NCI-H187 treated with DMSO at 0.1 percent for 48 hours (cell line): ENCODE measurements around the gene AVPI1.
"Not testable (repeated sequence)": the region's sequence is repeated elsewhere in the genome, so short reads cannot be mapped to it uniquely, and the experiment has no call there.

Experiments
- DNase-seq: peaks from one replicate; lab custom pipeline; 2025; lab: John Stamatoyannopoulos, UW

Gene AVPI1

DNA sequence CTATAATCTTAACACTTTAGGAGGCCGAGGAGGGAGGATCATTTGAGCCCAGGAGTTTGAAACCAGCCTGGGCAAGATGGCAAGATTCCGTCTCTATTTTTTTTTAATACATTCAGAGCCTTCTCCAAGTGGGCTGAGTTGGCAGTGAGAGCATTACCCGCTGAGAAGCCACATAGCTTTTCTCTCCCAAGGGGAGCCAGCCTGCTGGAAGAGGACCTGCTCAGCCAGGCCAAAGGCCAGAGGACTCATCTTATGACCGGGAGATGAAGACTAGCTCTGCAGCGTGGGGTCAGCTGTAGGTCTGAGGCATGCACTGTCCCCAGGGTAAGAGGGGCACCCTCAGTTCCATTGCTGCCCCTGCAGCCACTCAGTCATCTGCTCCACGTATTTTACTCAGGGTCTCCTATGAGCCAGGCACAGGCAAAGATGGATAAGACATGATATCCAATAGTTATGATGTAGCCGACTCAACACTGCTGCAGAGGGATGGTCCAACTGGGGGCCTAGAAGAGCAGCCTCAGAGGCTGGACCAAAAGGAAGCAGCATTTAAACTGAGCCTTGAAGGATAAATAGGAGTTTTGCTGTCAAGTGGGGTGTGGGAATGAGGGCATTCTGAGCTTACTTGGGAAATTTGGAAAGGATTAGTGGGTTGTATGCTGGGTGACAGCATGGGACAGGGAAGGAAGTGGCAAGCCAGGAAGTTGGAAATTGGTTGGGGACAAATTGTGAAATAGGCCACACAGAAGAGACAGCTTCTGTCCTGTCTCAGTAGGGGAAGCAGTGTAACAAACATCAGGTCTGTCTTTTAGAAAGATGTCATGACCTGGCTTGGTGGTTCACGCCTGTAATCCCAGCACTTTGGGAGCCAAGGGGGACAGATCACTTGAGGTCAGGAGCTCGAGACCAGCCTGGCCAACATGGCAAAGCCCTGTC, 24.9 kb upstream of the AVPI1 start:
- no peak for DNase-seq

DNA sequence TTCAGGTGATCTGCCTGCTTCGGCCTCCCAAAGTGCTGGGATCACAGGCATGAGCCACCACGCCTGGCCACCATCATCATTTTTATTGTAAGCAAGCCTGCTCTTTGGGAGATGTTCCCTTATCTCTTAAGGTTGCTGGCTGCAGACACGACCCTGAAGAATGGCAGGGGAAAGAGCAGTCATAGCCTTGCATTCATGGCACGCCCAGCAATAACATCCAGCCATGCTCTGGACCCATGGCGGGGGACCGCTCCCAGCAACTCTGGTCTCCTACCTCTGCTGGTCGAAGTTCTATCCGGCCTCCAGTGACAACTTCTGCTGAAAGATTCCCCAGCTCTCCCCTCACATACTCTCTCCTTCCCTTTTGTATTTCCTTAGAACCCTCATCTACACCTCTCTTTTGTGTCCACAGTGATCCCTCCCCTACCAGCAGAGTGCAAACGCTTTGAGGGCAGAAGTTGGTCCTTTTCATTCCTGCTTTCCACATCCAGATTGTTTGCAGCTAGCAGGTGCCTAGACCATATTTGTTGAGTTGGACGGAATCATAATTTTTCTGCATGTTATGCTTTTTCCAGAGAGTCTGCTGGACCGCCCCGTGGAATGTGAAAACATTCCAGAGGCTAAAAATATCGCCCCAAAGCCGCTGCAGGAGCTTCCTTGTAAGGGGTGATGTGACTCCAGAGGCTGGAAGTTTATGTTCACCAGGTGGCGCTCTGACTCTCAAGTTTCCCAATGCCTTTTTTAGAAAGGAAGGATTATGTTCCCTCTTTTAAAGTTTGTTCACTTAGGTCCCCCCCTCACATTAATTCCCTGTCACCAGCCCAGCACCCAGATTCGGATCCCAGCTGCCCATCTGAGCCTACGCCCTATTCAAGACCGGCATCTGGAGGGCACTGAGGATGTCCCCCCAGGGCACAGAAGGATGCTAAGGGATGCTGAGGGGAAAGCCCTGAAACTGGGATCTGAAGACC, 22.2 kb upstream of the AVPI1 start:
- DNase-seq: no peak

DNA sequence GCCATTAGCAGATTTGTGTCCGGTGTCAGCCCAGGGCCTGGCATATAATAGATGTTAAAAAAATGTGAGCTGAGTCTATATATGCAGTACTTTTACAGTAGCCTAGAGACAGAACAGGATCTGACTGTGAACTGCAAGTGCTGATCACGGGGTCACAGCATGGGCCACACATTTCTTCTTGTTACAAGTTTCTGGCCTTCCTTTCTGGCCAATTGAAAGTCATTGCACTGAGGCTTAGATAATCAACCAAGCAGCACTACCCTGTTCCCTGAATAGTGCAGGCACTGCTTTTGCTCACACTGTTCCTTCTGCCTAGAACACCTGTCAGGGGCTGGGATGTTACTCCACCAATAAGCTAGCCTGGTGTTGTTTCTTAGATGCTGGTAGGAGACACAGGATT, 21.1 kb upstream of the AVPI1 start:
- DNase-seq: no peak

DNA sequence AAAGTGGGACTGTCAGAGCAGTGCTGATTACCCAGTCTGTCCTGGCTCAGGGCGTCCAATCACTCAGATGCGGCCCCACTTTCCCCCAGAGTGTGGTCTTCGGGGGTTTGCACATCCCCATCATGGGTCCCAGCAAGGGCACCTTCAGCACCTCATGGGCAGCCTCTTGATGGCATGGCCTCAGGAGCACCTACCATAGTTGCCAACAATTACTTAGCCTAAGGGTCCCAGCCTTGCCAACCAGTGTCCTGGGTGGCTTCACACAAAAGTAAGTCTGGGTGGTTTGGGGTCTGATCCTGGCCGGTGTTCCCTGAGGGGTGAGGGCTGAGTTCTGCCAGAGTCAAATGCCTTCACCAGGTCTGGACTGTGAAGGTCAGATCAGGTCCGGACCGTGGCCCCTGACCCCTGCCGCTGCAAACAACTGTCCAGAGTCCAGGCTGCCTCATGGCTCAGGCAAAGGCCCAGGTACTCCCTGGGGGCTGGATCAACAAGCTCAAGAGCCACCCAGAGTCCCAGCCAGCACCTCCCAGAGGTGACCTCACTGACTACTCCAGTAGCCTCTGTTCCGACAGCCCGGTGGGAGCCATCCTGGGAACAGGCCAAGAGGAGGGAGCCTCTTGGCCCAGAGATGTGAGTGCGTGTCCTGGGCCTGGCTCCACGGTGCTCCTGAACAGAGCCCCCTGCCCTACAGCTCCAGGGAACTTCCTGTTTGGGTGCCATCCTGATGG, 20.3 kb upstream of the AVPI1 start:
- no peak for DNase-seq

DNA sequence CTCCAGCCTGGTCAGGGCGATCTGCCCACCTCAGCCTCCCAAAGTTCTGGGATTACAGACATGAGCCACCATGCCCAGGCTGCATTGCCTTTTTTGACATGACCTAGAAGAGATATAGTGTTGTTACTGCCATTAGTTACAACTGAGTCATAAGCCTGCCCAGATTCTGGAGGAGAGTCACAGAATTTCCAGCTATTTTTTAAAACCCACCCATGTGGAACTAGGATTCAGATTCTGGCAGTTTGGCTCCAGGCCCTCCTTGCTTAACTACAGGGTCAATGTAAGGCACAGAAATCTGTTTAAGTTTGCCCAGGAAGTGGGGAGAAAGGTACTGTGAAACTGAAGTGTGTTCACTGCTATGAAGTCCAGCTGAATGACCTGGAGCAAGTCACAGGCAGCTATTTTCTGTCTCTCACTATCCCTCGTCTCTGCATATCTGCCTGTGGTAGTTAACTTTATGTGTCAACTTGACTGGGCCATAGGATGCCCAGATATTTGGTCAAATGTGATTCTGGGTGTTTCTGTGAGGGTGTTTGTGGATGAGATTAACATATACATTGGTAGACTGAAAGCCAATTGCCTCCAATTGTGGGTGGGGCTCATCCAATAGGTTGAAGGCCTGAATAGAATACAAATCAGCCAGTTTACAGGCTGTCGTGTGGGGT, 18.1 kb upstream of the AVPI1 start:
- no peak for DNase-seq

DNA sequence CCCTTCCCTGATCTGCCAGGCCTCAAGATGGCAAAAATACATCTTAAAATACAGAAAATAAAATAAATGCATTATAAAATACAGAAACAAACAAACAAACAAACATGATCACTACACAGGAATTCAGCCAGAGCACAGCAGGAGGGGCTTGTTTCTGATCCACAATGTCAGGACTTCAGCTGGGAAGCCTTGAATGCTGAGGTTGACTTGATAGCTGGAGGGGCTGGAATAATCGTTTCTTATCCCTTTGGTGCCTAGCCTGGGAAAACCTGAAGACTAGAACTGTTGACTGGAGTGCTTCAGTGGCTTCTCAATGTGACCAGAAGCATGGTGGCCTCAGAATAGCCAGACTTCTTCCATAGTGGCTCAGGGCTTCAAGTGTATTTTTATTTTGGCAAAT, 17.3 kb upstream of the AVPI1 start:
- DNase-seq: no peak

DNA sequence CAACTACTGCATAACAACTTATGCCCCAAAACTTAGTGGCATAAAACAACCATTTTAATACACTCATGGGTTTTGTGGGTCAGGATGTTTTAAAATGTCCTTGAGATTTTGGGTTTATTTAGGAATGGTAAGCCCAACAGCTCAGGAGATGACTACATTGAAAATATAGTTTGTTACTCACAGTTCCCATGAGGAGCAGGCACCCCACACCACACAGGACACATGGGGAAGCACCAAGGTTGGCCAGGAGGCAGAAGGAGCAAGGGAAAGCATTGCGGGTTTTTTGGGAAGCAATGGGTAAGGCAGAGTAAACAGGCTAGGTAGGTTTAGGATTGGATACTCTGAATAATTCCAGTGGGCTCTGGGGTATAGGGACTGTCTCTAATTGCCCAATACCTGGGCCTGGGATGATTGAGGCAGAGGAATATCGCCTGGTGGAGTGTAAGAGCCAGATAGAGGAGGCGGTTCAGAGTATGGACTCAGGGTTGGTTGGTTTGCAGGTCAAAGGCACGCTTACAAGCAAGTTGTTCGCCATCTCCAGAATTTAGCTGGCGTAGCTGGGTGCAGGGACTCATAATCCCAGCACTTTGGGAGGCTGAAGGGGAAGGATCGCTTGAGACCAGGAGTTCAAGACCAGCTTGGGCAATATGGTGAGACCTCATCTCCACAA, 16.5 kb upstream of the AVPI1 start:
- no peak for DNase-seq

DNA sequence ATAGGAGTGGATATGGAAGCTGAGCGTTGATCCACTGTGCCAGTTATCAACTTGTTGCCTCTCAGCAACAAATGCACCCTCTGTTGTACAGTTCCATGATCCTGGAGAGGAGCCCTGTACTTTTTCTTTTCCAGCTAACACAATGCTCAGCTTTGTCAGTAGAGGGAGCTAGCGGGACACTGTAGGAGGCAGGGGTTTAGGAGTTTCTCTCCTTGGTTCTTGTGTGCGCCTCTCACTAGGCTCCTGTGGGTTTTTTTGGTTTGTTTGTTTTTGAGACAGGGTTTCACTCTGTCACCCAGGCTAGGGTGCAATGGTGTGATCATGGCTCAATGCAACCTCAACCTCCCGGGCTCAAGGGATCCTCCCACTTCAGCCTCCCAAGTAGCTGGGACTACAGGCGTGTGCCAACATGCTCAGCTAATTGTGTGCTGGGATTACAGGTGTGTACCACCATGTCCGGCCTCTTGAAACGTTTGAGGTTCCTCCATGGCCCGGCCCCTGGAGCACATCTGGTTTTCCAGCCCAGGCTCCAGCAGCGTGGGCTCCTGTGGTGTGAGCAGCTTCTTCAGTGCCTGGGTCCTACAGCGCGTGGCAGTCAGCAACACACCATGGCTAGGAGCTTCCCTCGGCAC, 14.5 kb upstream of the AVPI1 start:
- DNase-seq: no peak

DNA sequence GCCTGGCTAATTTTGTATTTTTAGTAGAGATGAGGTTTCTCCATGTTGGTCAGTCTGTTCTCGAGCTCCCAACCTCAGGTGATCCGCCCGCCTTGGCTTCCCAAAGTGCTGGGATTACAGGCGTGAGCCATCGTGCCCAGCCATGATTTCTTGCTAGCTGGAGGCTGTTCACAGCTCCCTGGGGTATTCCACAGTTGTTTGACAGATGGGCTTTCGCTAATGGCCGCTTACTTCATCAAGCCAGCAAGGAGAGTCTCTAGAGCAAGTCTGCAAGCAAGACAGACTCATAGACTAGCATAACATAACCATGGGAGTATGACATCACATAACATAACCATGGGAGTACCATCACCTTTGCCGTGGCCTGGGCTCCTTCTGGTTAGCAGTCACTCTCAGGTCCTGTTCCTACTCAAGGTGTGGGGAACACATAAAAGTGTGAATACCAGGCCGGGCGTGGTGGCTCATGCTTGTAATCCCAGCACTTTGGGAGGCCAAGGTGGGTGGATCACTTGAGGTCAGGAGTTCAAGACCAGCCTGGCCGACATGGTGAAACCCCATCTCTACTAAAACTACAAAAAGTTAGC, 11.1 kb upstream of the AVPI1 start:
- not testable (repeated sequence) for DNase-seq

DNA sequence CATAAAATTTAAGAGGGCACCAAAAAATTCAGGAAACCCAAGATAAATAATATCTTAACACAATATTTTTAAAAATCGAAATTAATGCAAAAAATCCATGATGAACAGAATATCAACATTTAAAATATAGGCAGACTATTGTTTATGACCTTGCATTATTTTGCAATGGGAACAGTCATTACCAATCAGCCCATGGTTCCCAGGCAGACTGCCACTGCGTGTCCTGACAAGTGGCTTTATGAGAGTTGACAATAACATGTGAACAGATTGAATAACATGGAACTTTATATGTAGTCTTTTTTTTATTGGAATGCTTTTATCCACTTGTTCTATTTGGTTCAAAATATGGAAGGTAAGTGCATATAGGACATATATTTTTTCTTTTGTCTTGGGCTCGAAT, 3.1 kb upstream of the AVPI1 start:
- no peak for DNase-seq

DNA sequence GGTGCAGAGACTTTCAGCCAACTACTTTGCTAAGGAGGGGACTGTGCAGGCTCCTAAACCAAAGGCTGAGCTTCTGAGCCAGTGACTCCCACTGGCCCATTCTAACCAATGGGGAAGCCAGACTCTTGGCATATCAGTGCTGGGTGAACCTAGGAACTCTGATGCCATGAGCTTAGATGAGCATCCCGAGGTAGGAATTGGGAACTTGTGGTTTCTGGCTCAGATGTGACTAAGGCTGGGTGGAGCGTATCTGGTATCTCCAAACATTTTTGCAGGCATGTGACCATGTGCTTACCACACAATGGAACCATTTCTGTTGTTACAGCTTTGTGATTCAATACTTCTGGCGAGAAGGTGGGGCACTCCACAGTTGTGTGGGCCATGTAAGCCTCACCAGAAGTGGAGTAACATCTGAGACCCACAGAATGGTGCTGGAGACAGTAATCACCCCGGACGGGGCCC, 2.5 kb upstream of the AVPI1 start:
- DNase-seq: no peak

DNA sequence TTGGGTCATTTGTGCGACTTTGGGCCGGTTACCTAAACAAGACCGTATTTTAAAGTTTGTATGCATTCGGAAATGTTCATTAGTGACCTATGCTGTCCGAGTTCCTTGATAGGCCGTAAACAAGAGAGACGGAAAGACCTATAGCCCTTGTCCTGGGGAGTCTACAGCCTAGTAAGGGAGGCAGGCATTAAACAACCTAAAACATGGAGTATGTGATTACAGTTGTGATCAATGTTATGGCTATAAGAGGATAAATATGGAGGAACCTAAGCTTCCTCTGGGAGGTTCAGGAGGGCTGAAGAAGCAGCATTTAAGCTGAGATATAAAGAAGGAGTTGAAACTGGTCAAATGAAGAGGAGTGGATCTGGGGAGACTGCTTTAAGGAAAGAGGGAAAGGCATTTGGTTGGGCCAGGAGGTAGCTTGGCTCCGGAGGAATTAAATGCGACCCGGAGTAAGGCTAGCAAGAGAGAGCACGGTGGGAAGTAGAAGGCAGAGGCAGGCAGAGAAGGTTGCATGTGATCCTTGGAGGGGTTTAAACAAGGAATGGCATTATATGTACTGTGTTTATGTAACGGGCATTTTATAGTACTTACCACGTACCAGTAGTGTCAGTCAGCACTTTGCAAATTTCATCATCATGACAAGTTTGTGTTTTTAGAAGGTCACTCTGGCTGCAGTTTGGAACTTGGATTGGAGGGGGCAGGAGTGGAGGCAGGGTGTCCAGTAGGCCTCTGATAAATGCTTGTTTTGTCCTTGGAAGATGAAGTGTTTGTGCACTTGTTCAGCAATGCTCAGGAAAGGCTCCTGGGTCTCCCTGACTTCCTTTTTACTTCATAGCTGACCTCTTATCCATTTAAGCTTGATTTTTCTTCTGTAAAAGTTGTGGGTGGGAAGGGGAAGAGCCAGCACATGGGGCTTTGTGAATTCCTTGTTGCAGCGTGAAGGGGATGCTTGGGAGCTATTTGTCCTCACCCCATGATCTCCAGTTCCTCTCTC, 1.0 kb upstream of the AVPI1 start:
- no peak for DNase-seq

DNA sequence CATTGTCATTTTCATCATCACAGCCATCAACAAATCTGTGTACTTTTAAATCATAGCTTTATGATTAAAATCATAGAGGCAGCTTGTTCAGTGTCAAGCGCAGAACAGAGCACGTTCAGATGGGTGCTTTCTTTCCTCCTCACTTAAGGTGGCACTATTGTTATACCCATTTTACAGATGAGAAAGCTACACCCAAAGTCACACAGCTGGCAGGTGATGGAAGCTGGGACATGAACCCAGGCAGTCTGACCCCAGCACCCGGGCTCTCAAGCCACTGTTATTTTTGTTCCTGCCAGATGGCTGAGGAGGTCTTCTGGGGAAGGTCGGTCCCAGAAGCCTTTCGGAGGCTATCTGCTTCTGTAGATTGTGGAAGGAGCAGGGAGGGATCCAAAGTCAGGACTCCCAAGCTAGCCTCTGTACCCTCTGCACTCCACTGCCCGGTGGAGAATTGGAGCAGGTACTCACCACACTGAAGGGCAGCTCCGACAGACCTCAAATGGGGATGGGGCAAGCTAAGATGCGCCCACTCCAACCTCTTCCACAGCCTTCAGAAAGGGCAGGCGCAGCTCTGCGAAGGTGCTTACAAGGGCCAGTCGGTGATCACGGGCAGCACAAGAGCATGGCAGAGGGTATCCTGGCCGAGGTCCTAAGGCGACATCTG, 610 bp downstream of the AVPI1 start:
- DNase-seq: no peak

DNA sequence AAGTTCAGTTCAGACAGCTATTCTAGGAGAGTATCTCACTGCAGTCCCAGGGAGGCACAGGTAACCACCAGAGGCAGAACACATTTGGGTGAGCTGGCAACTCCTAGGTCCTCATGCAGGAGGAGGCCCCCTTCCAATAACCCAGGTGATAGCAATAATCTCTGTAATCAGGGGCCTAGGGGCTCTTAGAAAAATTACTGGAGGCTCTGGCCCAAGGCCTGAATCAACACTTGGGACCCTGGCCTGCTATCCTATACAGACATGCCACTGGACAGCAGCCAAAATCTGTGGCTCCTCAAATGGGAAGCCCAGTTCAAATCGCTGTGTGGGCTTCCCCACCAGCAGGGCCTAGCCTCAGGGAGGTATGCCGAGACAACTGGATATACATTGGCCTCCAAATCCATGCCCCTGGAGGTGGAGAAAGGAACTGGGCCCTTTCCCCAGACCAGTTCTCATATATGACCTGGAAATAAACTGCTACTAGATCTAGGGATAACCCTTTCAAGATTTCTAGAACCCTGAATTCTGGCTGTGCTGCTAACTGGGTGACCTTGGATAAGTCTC, 1.6 kb downstream of the AVPI1 start:
- DNase-seq: no peak

DNA sequence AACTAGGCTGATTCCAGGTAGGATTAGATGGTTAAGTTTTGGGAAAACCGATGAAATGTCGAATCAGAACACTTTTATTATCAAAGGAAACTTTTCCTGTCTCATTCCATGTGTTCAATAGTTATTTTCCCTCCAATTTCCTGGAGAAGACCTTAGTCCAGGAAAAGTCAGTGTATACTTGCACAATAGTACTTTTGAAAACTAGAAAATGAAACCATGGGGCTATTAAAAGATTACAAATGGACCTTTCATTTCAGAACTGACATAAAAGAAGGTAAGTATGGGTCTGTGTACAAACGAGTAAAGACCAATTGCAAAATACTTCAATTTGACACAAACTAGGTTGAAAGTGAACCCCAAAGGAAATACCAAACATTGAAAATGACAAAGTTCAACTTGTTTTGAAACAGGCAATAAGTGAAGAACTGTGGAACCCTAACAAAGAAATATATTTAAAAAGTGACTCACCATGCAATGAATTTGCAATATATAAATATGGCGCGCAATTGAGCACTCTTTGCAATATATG, 2.1 kb downstream of the AVPI1 start:
- DNase-seq: no peak

DNA sequence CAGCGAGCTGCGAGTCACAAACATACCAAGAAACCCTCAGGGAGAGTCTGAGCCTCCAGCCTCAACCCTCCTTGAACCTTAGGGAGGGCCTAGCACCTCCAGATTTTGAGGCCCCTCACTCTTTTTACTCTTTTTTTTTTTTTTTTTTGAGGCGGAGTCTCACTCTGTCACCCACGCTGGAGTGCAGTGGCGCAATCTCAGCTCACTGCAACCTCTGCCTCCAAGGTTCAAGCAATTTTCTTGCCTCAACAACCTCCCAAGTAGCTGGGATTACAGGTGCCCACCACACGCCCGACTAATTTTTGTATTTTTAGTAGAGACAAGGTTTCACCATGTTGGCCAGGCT, 2.7 kb downstream of the AVPI1 start:
- not testable (repeated sequence) for DNase-seq

DNA sequence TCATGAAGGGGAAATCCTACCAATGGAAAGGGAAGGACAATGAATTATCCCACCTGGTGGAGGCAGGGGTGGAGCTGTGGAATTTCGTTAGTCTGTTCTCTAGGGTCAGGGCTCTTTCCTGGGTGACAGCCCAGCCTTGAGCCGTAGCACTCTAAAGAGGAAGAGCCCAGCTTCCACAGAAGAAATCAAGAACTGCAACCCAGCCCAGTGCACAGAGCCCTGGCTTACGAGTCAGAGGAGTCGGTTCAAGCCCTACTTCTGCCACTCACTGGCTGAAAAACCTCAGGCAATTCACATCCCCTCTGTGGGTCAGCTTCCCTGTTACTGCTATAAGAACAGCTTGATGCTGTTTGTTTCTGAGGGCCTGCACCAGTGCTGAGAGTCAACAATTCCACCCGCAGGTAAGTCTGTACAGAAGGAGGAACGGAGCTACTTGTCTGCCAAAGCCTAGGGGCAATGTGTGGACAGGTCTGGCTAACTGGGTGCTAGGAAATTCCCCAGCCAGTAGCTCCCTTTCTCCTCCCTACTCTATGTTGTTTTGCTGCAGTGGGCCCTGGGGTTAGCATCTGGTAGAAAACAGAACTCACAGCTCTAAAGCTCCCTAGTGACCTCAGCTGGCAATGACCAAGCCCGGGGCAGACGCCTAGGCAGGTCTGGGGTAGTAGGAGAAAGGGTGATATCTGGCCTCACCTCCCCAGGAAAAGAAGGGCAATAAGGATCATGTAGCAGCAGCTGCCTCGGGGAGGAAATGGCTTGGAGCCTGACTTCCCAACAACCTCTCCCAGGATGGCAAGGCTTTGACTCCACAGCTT, 3.3 kb downstream of the AVPI1 start:
- no peak for DNase-seq
